GM19372 (cell line): ENCODE measurements around the gene SMYD3.
"Not testable (repeated sequence)": the region's sequence is repeated elsewhere in the genome, so short reads cannot be mapped to it uniquely, and the experiment has no call there.

Experiments used
- ATAC-seq: cut with Tn5 transposase; IDR thresholded peaks from one replicate; pipeline ENCODE4 v1.9.1; 2021; ENCODE audit warnings: mild to moderate bottlenecking, low read depth, moderate library complexity; ENCODE audit not compliant: unreplicated experiment

SMYD3 gene

DNA sequence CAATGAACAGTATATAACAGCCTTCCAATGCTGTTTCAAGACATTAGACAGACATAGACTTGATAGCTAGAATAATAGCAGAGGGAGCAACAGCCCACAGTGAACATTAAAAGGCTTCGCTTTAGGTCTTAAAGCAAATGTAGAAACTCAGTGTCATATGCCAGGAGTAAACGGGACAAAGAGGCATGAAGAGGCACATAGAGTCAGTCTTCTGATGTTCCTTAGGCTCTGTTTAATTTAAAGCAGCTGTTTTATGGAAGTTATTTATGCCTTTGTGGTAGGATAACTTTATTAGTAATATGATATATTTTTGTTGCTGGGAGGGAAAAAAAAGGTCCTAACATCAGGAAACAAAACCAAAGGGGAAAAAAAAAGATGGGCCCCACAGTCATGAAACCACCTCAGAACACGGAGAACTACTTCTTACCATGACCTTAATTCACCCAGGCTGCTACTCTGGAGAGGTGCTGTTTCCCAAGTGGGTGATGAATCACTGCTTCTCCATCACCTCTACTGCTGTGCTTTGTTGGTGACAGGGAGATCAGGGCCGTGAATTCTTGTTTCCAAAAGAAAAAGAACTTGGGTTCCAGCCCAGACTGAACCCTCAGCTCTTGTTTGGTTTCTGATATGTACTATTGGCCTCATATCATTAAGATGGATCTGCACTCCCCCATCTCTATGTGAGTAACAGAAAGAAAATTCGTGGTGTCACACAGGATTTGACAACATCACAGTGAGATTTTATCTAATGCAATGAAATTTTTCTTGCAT lies 735.4 kb downstream of the SMYD3 start:
- ATAC-seq = no peak

DNA sequence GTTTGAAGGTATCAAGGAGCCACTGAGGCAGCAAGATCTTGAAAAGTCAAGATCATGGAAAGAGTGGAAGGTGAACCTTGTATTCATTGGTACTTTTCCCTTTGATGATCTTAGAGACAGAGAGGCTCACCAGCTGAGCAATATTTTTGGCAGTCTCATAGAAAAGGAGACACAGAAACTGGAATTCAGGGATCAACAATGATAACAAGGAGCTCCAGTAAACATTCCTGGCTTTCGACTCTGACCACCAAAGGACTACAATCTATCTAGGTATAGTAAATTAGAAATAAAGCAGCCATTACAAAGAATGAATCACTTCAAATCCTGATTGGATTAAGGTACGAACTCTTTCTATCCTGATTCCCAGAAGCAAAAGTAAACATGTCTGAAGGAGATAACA lies 736.9 kb downstream of the SMYD3 start:
- no peak for ATAC-seq

DNA sequence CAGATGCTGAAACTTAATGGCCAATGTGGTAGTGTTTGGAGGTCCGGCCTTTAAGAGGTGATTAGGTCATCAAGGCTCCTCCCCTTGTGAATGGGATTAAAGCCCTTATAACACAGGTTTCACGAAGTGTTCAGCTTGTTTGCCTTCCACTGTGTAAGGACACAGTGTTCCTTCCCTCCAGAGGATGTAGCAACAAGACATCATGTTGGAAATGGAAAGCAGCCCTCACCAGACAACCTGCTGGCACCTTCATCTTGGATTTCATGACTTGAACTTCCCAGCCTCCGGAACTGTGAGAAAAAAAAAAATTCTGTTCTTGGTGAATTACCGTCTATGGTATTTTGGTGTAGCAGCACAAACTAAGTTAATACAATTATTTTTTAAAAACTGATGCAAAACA lies 738.5 kb downstream of the SMYD3 start:
- ATAC-seq = no peak

DNA sequence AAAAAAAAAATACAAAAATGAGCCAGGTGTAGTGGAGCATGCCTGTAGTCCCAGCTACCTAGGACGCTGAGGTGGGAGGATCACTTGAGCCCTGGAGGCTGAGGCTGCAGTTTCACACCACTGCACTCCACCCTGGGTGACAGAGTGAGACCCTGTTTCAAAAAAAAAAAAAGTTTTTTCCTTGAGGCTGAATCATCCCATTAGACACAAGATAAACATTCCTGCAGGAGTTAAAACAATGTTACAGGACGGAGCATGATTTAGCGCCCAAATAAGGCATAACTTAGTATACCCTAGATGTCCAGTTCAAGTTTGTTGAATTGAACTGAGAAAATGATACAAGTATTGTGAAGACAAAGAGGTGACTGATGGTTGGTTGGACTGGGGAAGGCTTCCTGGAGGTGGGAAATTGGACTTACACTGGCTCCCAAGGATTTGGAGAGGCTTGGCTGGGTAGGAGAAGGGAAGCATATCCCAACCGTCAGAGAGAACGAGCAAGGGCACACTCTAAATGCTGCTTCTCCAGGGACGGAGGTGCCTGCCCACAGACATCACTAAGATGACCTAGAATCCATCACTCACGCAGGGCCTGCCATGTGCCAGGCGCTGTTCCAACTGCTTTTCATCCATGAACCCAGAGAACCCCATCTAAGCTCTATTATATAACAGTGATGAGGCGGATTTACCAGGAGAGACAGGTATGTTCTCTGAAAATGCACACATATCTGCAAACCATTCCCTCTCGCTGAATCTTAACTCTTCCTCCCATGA lies 741.7 kb downstream of the SMYD3 start:
- ATAC-seq = no peak

DNA sequence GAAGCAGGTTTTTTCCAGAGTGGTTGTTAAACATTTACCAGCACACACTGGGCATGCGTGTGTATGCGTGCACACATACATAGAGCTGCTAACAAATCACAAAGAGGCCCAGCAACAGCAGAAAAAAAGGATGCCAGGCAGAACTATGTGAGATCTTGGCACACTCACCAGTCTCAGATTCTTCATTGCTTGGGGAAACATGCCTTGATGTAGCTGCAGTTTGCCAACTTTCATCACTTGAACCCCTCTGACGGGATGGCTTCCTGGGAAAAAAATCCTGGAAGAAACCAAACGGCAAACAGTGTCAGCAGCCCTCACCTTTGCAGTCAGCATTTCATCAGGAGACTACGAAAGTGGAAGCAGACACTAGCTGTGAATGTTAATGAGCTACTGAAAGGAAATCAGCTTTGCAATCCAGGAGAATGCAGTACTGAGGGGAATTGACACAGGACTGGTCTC lies 743.2 kb downstream of the SMYD3 start:
- no peak for ATAC-seq

DNA sequence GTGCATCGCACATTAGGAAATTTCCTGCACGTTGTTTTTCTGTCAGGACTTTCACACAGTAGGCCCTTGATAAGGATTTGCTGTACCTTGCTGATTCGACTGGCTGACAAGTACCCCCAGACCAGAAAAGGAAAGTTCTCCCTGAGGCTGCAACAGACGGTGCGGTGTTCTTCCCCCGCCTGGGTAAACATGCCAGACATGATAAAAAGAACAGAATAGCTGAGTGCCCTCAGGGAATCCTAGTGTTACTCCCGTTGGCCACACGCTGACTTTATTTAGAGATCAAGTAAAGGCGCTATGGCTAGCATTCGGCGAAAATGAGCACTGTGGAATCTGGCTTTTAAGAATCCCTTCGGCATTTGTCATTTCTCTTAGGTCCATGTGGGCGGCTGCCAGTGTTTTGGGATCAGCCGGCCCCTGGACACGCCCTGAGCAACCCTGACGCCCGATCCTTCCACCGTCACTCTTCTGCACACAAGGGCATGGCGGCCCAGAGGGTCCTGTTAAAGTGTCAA lies 744.6 kb downstream of the SMYD3 start:
- ATAC-seq = no peak

DNA sequence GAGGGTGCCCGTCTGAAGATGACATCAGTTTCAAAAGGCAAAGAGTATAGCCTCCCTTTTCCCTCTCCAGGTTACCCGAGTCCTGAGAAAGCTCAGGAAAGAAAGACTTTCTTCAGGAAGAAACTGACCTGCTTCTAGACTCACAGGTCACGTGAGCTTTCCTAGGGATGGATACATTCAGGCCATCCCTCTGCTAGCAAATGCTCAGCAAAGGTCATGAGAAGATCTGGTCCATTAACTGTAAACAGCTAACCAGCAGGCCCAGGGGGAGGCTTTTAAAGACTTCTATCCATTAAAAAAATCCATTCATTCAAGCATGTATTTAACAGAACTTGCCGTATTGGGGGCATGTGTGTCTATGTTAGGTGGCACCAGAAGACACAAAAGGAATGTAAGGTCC lies 746.8 kb downstream of the SMYD3 start:
- ATAC-seq = no peak

DNA sequence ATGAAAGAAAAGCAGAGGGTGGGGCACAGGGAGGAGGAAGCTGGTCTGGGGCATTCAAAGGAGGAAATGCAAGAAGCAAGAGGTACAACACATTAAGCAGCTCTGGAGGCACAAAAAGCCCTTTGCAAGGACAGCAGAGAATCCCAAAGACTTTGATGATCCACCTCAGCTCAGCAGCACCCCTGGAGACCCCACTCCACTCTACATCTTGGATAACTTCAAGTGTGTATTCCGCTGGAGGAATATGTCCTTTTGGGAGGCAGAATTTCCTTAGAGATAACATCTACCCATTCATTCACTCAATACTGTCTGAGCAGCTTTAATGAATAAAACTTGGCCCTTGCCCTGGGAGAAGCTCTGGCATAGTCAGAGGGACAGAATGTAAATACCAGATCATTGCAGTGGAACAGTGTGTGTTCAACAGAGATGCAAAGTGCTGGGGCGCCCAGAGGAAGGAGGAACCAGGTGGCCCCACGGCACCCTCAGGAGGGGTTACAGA lies 752.6 kb downstream of the SMYD3 start:
- no peak for ATAC-seq

DNA sequence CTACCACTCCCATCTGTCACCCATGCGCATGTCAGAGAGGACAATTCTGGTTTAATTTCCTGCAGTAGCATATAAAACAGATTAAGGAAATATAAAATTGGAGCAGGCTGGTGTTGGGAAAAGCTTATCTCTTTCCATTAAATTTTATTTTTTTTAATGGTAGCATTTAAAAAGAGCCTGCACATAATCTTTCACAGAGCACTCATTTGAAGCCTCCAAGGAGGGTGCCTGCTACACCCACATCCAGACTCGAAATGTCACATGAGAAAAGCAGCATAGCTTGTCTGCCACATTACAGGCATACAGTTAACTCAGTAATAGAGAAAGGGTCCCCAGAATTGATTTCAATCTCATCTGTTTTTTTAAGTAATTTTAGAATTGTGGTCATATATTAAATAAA lies 753.3 kb downstream of the SMYD3 start:
- no peak for ATAC-seq

DNA sequence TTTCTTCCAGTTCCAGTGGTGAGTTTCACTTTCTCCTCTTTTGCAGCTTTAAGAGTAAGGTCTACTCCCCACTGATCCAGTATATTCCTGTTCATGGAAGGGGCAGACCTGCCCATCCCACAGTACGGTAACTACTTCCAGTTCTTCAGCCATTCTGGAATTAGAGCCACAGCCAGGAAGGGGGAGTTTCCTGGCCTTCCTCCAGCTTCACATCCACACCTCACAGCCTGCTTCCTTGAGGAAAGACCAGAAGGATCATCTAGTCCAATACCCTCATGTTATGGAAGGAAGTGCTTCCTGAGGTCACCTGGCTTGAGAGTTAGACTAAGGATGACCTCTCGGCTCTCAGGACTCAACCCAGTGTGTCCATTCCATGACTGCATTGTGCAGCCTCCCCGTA lies 754.5 kb downstream of the SMYD3 start:
- ATAC-seq = no peak

DNA sequence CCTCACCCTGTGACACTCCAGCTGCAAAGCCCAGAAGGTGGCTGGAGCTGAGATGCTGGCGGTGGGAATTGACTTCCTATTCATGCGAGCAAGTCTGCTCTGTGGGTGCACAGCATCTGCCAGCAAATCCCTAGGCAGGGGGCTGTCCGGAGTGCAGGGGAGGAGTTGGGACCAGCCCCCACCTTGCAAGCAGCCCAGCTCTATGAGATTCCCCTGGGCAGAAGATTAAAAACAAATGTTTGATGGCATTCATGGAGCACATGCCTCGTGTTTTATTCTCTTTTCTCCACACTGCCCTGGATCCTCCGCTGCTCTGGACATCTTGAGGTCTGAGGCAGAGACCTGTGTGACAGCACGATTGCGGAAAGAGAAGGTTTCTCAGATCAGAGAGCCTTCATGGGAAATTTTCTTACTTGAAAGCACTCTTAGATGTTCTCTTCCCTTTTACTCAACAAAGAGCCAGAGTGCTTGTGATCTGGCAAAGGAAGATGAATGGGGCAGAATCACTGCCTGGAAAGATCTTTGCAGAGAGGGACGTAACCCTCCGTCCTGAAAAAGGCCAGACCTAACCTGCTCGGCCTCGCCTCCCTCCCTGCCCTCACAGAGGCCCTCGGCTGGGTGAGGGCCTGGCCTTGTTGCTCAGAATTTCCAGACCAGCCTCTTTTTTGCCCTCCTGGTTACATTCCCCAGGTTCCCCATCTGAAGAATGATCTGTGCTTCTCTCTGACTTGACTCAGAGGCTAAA lies 755.2 kb downstream of the SMYD3 start:
- no peak for ATAC-seq

DNA sequence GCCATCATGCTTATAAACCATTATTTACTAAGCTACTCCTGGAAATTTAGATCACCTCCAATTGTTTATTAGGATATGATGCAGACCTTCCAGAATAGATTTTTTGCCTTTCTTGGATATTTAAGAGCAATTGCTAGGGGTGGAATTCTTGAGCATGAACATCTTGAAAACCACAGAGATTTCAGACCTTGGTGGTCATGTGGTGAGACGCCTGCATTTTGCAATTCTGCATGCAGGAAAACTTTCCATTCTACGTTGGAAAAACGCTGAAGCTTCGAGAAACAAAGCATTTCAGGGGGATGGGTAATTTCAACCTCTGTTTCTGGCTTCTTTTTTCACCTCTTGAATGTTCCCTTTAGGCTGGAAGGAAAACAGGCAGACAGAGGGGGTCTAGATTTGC lies 756.0 kb downstream of the SMYD3 start:
- ATAC-seq = no peak

DNA sequence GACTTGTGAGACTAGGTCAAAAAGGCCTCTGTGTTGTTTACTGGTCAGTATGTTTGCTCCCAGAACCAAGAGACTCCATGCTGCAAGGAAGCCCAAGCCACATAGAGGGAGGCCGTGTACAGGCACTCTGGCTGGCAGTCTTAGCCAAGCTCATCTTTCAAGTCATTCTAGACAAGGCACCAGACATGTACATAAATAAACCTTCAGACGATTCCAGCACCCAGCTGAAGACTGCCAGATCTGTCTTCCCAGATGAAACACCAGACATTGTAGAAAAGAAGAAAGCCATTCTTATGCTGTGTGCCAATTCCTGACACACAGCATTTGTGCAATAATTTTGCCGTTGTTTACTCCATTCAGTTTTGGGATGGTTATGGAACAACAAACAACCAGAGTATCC lies 756.8 kb downstream of the SMYD3 start:
- ATAC-seq = no peak

DNA sequence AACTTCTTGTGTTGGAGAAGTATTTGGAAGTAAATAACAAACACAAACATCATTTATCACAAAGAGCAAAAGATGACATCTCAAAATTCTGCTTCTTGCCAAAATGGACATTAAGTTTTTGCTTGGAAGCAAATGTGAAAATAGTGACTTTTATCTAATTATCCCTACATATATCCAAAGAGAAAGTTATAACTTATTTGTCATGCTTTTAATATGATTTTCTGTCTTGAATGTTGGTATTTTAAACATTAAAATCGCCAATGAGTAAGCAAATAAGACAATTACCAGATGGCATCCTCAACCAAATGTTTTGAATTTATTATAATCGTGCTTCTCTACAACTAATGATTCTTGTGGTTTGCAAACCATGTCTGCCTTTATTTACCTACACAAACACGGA lies 758.0 kb downstream of the SMYD3 start:
- no peak for ATAC-seq

DNA sequence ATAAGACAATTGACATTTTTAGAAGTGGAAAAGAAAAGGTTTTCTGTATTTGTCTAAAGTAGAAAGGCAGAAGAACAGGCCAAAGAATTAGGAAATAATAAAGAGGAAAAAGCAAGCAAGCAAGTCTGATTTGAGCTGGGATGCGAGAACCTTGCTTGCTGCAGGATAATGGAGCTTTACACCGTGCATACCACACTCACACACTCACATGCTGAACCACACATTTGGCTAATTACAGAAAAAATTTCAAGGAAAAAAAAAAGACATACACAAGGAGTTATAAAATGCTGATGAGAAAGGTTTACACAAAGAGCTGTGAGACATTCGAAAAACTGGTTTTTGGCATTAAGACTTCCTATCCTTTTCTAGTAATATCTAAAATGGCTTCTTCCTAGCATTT lies 758.4 kb downstream of the SMYD3 start:
- ATAC-seq = no peak

DNA sequence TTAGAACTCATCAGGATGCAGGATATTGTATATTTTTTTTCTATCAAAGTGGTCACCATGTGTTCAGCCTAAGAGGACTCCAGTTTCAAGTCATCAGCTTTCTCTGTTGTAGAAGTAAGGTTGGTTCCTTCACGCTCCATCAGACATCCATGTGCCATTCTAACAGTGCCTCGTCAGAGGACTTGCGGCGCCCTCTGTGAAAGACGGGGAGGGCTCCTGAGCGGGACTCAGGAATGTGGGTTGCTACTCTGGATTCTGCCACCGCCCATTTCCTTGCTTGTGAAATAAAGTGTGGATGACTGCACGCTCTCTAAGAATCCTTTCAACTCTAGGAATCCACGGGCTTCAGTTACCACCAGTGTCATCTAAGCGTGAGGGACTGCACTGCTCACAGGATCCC lies 758.8 kb downstream of the SMYD3 start:
- ATAC-seq = no peak

DNA sequence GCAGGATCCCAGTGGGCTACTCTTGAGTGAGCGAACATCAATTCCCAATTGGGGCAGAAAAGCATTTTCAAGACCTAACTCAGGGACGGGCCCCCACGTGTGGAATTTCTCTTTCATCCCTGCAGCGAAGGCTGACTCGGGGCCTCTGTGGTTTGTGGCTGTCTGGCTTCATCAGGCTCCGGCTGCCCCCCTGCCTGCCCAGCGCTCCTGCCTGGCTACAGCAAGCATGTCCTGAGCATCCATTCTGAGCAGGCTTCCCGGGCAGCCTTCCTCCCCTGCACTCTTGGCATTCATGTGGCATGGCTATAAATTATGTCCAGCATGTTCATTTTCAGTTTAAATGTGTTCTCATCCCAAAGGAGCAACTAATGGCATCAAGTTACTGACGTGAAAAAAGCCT lies 764.2 kb downstream of the SMYD3 start:
- ATAC-seq = no peak

DNA sequence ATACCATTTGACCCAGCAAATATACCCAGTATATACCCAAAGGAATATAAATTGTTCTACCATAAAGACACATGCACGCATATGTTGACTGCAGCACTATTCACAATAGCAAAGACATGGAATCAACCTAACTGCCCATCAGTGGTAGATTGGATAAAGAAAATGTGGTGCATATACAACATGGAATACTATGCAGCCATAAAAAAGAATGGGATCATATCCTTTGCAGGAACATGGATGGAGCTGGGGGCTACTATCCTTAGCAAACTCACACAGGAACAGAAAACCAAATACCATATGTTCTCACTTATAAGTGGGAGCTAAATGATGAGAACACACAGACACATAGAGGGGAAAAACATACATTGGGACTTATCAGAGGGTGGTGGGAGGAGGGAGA lies 766.7 kb downstream of the SMYD3 start:
- ATAC-seq = not testable (repeated sequence)

DNA sequence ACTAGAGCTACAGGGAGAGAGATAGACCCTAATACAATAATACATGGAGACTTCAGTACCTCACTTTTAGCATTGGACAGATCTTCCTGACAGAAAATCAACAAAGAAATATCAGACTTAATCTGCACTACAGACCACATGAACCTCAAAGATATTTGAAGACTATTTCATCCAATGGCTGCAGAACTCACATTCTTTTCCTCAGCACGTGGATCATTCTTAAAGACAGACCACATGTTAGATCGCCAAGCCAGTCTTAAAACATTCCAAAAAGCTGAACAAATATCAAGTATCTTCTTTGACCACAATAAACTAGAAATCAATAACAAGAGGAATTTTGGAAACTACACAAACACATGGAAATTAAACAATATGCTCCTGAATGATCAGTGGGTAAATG lies 776.3 kb downstream of the SMYD3 start:
- no peak for ATAC-seq

DNA sequence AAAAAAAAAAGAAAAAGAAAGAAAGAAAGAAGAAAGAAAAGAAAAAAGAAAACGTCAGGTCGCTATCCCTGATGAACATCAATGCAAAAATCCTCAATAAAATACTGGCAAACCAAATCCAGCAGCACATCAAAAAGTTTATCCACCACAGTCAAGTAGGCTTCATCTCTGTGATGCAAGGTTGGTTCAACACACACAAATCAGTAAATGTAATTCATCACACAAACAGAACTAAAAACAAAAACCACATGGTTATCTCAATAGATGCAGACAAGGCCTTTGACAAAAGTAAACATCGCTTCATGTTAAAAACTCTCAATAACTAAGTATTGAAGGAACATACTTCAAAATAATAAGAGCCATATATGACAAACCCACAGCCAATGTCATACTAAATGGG lies 779.0 kb downstream of the SMYD3 start:
- ATAC-seq = not testable (repeated sequence)

DNA sequence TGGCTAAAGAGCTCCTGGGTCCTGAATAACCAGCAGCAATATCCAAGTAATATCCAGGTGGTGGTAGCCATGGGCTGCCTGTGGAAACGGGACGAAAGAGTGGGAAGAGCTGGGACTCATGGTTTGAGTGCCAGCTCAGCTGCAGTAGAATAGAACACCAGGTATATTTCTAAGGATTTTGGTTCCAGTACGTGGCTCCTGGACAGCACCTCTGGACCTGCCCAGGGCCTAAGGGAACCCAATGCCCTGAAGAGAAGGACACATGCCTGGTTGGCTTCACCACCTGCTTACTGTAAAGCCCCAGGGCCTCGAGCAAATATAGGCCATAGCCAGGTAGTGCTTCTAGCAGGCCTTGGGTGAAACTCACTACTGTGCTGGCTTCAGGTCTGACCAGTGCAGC lies 785.6 kb downstream of the SMYD3 start:
- ATAC-seq = no peak
